ENCODE results near the gene DNAH14.

Gene DNAH14

GRCh38 chr1:225435957-225436392 is 506.5 kb downstream of the DNAH14 start:
- no peak for DNase-seq

DNA sequence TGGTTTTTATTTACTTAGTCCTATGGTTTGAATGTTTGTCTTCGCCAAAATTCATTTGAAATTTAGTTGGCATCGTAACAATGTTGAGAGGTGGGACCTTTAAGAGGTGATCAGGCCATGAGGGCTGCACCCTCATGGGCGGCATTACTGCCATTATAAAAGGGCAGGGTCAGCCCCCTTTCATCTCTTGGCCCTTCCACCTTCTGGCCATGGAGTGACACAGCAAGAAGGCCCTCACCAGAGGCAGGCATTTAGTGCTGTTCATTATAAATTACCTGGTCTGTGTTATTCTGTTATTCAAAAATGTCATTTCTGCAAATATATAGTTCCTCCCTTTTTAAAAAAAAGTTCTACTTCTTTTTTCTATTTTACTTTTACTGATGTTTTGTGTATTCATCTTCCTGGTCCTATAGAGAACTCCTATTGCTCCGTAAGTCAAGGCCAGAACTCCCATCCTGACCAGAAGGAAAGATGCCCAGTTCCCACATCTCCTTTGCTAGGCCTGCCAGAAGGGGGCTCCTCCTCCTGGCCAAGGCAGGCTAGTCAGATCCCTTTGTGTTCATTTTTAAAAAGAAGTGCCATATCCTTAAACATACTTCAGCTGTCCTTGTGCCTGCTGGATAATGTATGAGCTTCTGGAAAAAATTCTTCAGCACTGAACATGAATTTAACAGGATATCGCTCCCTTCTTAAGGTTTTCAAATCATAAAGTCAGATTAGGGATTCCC is 508.4 kb downstream of the DNAH14 start:
- no peak for DNase-seq

- no peak for DNase-seq
Measured at GRCh38 chr1:225440380-225441221, 511.1 kb downstream of the DNAH14 start.

- no peak for DNase-seq
Measured at GRCh38 chr1:225441314-225442122, 512.0 kb downstream of the DNAH14 start.

GRCh38 chr1:225442123-225442505 is 512.6 kb downstream of the DNAH14 start:
- no peak for DNase-seq

DNA sequence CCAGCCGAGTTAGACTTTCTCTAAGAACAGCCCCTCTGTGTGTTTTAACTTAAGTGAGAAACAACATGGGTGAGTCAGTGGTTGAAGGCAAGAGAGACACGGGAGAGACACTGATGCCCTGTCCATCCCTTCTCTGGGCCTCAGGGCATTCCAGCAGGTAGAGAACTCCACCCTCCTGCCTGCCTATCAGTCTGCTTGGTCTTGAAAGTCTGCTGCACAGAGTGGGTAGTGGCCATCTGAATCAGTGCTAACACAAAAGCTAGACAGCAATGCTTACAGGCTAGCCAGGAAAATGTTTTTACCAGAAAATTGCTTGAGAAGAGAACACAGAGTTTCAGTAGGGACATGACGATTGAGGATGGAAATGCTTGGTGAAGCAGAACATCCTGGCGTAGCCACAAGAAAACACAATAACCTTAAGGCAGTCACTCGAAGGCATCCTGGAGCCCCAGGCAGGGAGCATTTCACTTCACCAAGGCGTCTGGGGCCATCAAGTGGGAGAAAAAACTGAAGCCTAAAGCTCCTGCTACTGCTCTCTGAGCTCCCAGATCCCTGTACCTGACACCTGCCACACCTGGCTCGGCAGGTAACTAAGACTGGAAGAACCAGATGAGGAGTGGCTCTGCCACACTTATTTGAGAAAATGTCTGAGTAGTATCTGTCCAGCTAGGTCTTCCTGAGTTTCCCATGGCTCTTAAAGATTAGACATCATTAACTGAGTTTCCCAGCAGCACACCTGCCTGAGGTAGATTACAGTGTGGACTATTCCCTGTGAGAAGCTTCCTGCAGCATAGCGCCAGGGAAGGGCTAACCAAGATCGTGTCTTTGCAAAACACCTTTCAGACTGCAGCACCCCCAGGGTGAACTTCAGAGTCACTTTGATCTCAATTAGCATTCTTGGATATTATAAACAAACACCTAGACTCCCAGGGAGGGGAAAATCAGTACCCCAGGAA is 516.4 kb downstream of the DNAH14 start:
- DNase-seq: peak; percentile 67

- DNase-seq: no peak
Measured at GRCh38 chr1:225446595-225446960, 517.1 kb downstream of the DNAH14 start.

DNA sequence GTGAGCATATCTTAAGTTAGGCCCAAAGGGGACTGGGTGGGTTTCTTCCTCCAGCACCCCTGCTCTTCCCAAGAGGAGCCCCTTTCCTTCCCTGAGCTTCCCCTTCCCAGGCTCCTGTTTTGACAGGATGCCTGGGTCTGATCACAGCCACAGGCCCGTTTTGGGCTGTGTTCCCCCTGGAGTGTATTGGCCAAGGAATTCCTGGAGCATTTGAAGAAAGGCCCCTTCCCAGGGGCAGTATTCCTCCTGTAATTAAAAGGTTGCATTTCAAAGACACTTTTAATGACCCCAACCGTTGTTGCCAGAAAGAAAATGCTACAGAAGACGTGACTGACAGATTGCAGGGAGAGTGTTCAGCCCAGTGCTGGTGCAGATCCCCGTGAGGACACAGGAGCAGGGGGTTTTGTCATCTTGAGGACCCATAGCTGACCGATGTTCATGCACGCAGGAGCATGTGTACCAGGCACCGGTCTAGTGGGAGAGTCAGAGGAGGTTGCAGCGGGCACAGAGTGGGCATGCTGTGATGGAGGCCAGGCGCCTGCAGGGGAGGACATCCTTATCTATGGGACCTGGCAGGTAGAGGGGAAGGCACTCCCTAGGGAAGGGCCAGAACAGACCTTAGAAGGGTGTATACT is 517.6 kb downstream of the DNAH14 start:
- no peak for DNase-seq

- DNase-seq: no peak
Measured at GRCh38 chr1:225447650-225448089, 518.2 kb downstream of the DNAH14 start.

- no peak for DNase-seq
Measured at GRCh38 chr1:225448146-225448805, 518.8 kb downstream of the DNAH14 start.

Data from DMS79 treated with DMSO at 0.1 percent for 48 hours (cell line).